Inflammatory macrophage (primary cell): ENCODE results near the gene DKKL1.
A peak's percentile ranks its signal among the peaks of the same experiment; 100 is the strongest.

Experiments
- DNase-seq, 2 donors: peaks; one replicate each; pipeline ENCODE4 v3.0.0-alpha.2; 2020 to 2022

DKKL1 gene

GRCh38 chr19:49338023-49338677 is 25.5 kb upstream of the DKKL1 start:
- DNase-seq: no peak

GRCh38 chr19:49338691-49339300 is 24.9 kb upstream of the DKKL1 start:
- DNase-seq: no peak

- no peak for DNase-seq
Observed at GRCh38 chr19:49339301-49340068, 24.2 kb upstream of the DKKL1 start.

GRCh38 chr19:49340069-49340864 is 23.4 kb upstream of the DKKL1 start:
- DNase-seq: peak; percentile 17 to 32

- DNase-seq: no peak
Observed at GRCh38 chr19:49340865-49341718, 22.6 kb upstream of the DKKL1 start.

GRCh38 chr19:49342291-49342721 is 21.4 kb upstream of the DKKL1 start:
- no peak for DNase-seq

- DNase-seq: no peak
Observed at GRCh38 chr19:49343123-49343522, 20.6 kb upstream of the DKKL1 start.

GRCh38 chr19:49344505-49345423 is 18.9 kb upstream of the DKKL1 start:
- no peak for DNase-seq

GRCh38 chr19:49347191-49347590 is 16.5 kb upstream of the DKKL1 start:
- DNase-seq: no peak

GRCh38 chr19:49347835-49348234 is 15.8 kb upstream of the DKKL1 start:
- peak; percentile 45 to 52 for DNase-seq

GRCh38 chr19:49348305-49349189 is 15.1 kb upstream of the DKKL1 start:
- no peak for DNase-seq

- DNase-seq: no peak
Observed at GRCh38 chr19:49349567-49349966, 14.1 kb upstream of the DKKL1 start.

GRCh38 chr19:49355909-49356353 is 7.7 kb upstream of the DKKL1 start:
- peak; percentile 34 to 51 for DNase-seq

GRCh38 chr19:49356382-49356781 is 7.3 kb upstream of the DKKL1 start:
- no peak for DNase-seq

GRCh38 chr19:49357186-49357585 is 6.5 kb upstream of the DKKL1 start:
- DNase-seq: no peak

- DNase-seq: no peak
Observed at GRCh38 chr19:49359851-49360820, 3.5 kb upstream of the DKKL1 start.

GRCh38 chr19:49361438-49362047 is 2.1 kb upstream of the DKKL1 start:
- DNase-seq: no peak
